OCI-M2 (cell line): ENCODE measurements around the gene VWA8.
"Not testable (repeated sequence)": the region's sequence is repeated elsewhere in the genome, so short reads cannot be mapped to it uniquely, and the experiment has no call there.

Experiments
- DNase-seq: peaks from one replicate; lab custom pipeline; 2025; ENCODE audit not compliant: unreplicated experiment; lab: John Stamatoyannopoulos, UW

Gene VWA8

DNA sequence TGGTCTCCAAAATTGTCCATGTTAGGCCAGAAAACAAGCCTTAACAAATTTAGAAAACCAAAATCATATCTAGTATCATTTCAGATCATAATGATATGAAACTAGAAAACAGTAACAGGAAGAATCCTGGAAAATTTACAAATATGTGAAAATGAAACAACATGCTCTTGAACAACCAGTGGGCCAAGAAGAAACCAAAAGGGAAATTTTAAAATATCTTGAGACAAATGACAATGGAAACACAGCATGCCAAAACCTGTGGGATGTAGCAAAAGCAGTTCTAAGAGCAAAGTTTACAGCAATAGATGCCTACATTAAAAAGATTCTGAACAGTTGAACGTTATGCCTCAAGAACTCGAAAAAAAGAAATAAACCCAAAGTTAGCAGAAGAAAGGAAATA lies 32.6 kb downstream of the VWA8 start:
- no peak for DNase-seq

- DNase-seq = no peak
Observed at GRCh38 chr13:41925014-41925413, 35.9 kb downstream of the VWA8 start.

GRCh38 chr13:41922894-41923293 lies 38.0 kb downstream of the VWA8 start:
- DNase-seq = not testable (repeated sequence)

DNA sequence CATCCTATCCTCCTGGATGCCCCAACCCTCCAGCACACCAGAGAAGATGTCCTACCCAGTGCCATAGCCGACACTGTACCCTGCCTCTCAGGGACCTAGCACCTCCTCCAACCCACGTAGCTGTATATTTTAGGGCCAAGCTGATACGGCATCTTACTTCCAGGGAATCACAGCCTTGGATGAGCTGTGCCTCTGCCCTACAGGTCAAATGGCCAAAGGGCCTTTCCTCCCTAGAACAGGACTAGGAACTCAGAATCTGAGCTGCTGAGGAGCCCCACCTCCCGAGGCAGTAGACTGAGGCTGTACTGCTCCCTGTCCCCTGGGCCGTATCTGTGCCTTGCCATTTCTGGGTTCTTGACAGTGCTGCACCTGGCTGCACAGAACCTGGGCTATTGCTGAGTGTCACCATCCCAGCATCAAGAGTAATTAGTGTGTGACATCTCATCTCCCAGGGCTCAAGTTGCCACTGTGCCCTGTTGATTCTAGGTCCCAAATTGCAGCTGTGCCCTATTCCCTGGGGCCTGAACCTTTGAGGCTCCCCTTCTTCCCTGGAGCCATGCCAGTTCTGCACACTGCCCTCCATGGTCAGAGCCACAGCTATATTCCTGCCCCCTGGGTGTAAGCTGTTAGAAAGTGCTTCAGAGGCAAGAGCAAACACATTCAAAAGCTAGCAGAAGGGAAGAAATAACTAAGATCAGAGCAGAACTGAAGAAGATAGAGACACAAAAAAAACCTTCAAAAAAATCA lies 41.0 kb downstream of the VWA8 start:
- no peak for DNase-seq

- DNase-seq = no peak
Observed at GRCh38 chr13:41919031-41919740, 41.7 kb downstream of the VWA8 start.

DNA sequence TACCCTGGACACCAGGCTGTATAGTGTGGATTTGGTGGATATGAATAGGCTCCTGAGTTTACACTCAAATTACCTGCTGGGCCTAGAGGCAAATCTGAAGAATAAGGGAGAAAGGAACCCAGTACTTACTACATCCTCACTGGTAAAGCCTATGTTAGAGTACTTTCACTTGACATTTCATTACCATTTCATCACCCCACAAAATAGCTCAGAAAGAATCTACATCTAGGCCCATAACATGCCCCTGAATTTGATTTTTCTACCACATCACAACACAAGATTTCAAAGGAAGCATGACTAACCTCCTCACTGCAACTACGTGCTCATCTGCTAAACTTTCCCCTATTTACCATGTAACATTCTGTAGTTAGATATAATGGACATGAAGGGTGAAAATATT lies 43.3 kb downstream of the VWA8 start:
- DNase-seq = no peak

GRCh38 chr13:41916173-41916954 lies 44.5 kb downstream of the VWA8 start:
- DNase-seq = no peak

DNA sequence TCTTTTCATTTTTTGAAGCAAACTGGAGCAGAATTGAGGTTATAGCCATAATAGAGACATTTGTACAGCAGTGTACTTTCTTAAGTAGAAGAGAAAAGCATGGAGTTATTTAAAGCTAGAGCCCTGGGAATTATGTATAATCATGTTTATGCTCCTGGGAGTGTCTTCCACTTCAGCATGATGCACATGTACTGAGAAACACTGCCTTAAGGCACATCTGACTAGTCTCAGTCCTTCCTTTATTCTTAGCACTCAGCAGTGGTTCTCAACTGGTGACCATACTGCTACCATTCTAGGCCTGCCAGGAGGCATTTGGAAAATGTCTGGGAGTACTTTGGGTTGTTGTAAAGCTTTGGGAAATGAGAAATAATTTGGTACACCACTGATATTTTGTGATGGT lies 45.8 kb downstream of the VWA8 start:
- DNase-seq = no peak

DNA sequence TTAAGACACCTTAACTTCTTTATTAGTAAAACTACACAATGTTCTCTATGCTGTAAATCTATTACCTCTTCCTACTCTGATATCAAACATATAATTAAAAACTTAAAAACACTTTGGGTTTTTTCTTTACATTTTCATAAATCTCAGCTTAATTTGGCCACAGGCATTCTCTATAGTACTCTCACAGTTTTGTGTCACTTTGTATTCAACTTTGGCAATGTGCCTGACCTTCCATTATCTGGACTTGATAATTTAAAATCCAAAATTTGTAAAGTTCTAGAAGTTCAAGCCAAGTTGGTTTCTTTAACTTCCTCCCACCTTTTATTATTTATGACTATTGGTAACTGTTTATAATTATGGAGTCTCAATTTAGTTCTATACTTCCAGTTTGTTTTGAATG lies 46.4 kb downstream of the VWA8 start:
- DNase-seq = no peak

DNA sequence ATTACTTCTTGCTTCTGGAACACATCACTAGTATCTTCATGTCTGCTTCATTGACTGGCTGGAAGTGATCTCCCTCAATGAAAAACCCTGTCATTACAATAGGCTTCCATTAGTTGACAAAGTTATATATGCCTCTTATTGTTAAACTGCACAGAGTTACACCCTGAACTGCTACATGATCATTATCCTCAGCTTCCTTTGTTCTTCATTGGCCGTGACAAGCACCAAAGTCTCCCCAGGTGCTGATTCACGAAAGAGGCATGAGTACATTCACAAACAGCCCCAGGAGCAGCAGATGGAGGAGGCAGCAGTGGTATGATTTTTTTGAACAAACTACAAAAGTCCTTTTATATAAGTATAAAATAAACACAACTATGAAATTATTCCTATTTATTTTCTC lies 51.4 kb downstream of the VWA8 start:
- DNase-seq = no peak

- no peak for DNase-seq
Observed at GRCh38 chr13:41905600-41906254, 55.2 kb downstream of the VWA8 start.

DNA sequence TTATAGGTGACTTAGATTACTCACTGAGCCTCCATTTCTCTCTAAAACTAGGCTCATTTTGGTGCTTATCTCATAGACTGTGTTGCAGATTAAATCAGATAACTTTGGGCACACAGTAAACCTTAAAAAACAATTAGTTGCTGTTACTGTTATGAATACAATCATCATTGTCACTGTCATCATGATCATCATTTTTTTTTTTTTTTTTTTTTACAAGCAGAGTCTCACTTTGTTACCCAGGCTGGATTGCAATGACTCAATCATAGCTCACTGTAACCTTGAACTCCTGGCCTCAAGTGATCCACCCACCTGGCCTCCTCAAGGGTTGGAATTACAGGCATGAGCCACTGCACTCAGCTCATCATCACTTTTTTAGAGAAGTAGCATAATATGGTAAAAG lies 60.0 kb downstream of the VWA8 start:
- DNase-seq = no peak

DNA sequence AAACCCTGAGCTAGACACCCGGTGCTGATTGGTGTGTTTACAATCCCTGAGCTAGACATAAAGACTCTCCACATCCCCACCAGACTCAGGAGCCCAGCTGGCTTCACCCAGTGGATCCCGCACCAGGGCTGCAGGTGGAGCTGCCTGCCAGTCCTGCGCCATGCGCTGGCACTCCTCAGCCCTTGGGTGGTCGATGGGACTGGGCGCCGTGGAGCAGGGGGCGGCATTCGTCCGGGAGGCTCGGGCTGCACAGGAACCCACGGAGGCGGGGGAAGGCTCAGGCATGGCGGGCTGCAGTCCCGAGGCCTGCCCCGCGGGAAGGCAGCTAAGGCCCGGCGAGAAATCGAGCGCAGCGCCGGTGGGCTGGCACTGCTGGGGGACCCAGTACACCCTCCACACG lies 62.5 kb downstream of the VWA8 start:
- not testable (repeated sequence) for DNase-seq

GRCh38 chr13:41897126-41897525 lies 63.8 kb downstream of the VWA8 start:
- DNase-seq = no peak

- no peak for DNase-seq
Observed at GRCh38 chr13:41895478-41895877, 65.4 kb downstream of the VWA8 start.

GRCh38 chr13:41891119-41891518 lies 69.8 kb downstream of the VWA8 start:
- no peak for DNase-seq

GRCh38 chr13:41883147-41883546 lies 77.8 kb downstream of the VWA8 start:
- no peak for DNase-seq

DNA sequence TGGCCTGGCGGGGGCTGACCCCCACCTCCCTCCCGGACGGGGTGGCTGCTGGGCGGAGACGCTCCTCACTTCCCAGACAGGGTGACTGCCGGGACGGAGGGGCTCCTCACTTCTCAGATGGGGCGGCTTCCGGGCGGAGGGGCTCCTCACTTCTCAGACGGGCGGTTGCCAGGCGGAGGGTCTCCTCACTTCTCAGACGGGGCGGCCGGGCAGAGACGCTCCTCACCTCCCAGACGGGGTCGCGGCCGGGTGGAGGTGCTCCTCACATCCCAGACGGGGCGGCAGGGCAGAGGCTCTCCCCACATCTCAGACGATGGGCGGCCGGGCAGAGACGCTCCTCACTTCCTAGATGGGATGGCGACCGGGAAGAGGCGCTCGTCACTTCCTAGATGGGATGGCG lies 79.0 kb downstream of the VWA8 start:
- DNase-seq = not testable (repeated sequence)

GRCh38 chr13:41880966-41881365 lies 79.9 kb downstream of the VWA8 start:
- no peak for DNase-seq

DNA sequence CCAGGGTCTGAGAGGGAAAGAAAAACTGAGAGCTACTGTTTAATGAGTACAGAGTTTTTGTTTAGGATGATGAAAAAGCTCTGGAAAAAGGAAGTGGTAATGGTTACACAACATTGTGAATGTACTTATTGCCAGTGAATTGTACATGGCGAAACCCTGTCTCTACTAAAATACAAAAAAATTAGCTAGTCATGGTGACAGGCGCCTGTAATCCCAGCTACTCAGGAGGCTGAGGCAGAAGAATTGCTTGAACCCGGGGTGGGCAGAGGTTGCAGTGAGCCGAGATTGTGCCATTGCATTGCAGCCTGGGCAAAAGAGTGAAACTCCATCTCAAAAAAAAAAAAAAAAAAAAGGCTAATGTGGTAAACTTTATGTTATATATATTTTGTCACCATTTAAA lies 96.3 kb downstream of the VWA8 start:
- no peak for DNase-seq

- not testable (repeated sequence) for DNase-seq
Observed at GRCh38 chr13:41862659-41863058, 98.2 kb downstream of the VWA8 start.
